ENCODE measurements around the gene MATCAP1. TPM values are rescaled to one million over a fixed set of nuclear protein-coding genes. Genes with fewer than 3 reads are reported as not detected.

The MATCAP1 gene
- total and polyA plus RNA-seq, 2 of the 13 experiments (the other 11 are each of a cell fraction or from before 2014, with no cell fraction given), result 11.2 to 24.5 TPM

DNA sequence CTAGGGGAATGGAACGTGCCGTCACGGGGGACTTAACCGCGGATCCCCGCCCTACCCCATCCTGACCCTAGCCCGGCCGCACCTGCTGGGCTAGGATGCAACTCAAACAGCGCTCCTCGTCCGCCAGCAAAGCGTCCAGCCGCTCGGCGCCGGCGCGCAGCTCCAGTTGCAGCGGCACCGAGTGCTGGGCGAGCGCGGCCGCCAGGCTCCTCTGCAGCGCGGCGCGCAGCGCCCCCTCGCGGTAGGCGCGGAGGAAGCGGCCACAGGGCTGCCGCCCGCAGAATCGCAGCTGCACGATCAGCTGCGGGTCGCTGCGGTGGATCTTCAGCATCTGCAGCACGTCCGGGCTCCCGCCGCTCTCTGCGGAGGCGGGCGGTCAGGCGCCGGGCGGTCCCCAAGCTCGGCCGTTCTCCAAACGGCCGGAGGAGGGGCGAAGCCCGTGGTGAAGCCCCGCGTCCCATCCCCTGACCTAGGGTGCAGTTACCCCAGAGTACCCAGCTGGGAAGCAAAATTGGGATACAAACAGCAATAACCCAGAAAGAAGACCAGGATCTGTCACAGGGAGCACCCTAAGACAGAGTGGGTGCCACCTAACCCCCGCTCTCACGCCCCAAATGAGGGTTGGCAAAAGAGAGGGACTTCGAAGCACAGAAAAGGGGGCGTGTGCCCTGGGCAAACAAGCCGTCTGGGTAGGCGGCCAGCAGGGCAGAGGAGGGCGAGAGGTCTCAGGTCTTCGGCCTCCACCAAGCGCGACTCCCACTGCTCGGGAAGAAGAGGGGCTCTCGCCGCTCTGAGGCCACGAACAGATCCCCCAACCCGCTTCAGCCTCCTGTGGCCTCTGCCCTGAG lies 28.2 kb downstream of the MATCAP1 start (continued):
- TF ChIP-seq, protein P1, sequence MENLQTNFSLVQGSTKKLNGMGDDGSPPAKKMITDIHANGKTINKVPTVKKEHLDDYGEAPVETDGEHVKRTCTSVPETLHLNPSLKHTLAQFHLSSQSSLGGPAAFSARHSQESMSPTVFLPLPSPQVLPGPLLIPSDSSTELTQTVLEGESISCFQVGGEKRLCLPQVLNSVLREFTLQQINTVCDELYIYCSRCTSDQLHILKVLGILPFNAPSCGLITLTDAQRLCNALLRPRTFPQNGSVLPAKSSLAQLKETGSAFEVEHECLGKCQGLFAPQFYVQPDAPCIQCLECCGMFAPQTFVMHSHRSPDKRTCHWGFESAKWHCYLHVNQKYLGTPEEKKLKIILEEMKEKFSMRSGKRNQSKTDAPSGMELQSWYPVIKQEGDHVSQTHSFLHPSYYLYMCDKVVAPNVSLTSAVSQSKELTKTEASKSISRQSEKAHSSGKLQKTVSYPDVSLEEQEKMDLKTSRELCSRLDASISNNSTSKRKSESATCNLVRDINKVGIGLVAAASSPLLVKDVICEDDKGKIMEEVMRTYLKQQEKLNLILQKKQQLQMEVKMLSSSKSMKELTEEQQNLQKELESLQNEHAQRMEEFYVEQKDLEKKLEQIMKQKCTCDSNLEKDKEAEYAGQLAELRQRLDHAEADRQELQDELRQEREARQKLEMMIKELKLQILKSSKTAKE (CRISPR knock-in tag; IDR thresholded peaks at IDR 0.05; ENCODE audit: borderline replicate concordance), result no peak
- TF ChIP-seq, protein P2, sequence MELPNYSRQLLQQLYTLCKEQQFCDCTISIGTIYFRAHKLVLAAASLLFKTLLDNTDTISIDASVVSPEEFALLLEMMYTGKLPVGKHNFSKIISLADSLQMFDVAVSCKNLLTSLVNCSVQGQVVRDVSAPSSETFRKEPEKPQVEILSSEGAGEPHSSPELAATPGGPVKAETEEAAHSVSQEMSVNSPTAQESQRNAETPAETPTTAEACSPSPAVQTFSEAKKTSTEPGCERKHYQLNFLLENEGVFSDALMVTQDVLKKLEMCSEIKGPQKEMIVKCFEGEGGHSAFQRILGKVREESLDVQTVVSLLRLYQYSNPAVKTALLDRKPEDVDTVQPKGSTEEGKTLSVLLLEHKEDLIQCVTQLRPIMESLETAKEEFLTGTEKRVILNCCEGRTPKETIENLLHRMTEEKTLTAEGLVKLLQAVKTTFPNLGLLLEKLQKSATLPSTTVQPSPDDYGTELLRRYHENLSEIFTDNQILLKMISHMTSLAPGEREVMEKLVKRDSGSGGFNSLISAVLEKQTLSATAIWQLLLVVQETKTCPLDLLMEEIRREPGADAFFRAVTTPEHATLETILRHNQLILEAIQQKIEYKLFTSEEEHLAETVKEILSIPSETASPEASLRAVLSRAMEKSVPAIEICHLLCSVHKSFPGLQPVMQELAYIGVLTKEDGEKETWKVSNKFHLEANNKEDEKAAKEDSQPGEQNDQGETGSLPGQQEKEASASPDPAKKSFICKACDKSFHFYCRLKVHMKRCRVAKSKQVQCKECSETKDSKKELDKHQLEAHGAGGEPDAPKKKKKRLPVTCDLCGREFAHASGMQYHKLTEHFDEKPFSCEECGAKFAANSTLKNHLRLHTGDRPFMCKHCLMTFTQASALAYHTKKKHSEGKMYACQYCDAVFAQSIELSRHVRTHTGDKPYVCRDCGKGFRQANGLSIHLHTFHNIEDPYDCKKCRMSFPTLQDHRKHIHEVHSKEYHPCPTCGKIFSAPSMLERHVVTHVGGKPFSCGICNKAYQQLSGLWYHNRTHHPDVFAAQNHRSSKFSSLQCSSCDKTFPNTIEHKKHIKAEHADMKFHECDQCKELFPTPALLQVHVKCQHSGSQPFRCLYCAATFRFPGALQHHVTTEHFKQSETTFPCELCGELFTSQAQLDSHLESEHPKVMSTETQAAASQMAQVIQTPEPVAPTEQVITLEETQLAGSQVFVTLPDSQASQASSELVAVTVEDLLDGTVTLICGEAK (IDR thresholded peaks at IDR 0.05), result no peak
- TF ChIP-seq, protein P2 (CRISPR knock-in tag; IDR thresholded peaks at IDR 0.05), result no peak
- TF ChIP-seq, protein P3, sequence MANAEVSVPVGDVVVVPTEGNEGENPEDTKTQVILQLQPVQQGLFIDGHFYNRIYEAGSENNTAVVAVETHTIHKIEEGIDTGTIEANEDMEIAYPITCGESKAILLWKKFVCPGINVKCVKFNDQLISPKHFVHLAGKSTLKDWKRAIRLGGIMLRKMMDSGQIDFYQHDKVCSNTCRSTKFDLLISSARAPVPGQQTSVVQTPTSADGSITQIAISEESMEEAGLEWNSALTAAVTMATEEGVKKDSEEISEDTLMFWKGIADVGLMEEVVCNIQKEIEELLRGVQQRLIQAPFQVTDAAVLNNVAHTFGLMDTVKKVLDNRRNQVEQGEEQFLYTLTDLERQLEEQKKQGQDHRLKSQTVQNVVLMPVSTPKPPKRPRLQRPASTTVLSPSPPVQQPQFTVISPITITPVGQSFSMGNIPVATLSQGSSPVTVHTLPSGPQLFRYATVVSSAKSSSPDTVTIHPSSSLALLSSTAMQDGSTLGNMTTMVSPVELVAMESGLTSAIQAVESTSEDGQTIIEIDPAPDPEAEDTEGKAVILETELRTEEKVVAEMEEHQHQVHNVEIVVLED (CRISPR knock-in tag; IDR thresholded peaks at IDR 0.05; ENCODE audit: borderline replicate concordance), result no peak
- 0 out of 2 replicates have a peak, but pooled peaks have one; percentile 35 for TF ChIP-seq FOXA3 (CRISPR knock-in tag; IDR thresholded peaks at IDR 0.05)
- TF ChIP-seq ZNF724P (CRISPR knock-in tag; IDR thresholded peaks at IDR 0.05; ENCODE audit: borderline replicate concordance), result peak; percentile 58; the same call in 1 of the 2 replicates
- TF ChIP-seq, protein P4, sequence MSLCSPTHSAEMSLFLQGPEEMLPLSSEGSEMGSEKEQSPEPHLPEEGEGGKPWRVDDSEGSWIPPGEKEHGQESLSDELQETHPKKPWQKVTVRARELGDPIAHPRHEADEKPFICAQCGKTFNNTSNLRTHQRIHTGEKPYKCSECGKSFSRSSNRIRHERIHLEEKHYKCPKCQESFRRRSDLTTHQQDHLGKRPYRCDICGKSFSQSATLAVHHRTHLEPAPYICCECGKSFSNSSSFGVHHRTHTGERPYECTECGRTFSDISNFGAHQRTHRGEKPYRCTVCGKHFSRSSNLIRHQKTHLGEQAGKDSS (CRISPR knock-in tag; IDR thresholded peaks at IDR 0.05; ENCODE audit: borderline replicate concordance, low read depth), result peak; percentile 87
- TF ChIP-seq ZFP41 (CRISPR knock-in tag; IDR thresholded peaks at IDR 0.05; ENCODE audit: borderline replicate concordance), result no peak
- peak; percentile 53; the same call in 1 of the 2 replicates for TF ChIP-seq ZNF766 (CRISPR knock-in tag; IDR thresholded peaks at IDR 0.05; ENCODE audit: borderline replicate concordance)
- TF ChIP-seq ARNTL (CRISPR knock-in tag; IDR thresholded peaks at IDR 0.05), result no peak
- 0 out of 2 replicates have a peak, but pooled peaks have one; percentile 47 for TF ChIP-seq ZNF383 (CRISPR knock-in tag; IDR thresholded peaks at IDR 0.05; ENCODE audit: borderline replicate concordance)
- no peak for TF ChIP-seq ZNF432 (CRISPR knock-in tag; IDR thresholded peaks at IDR 0.05; ENCODE audit: borderline replicate concordance)
- no peak for TF ChIP-seq ZNF496 (CRISPR knock-in tag; IDR thresholded peaks at IDR 0.05; ENCODE audit: insufficient replicate concordance)
- TF ChIP-seq CBX1 (IDR thresholded peaks at IDR 0.05; ENCODE audit: low read depth), result no peak

All from HepG2 (cell line).